RWPE2 (cell line): ENCODE measurements around the gene GLYATL3.
"Not testable (repeated sequence)": the region's sequence is repeated elsewhere in the genome, so short reads cannot be mapped to it uniquely, and the experiment has no call there.

Experiments used
- ATAC-seq: fragments of 200-7000 bp; cut with Tn5 transposase; 3 replicates; pipeline ENCODE4 v1.9.1; 2021; ENCODE audit warnings: low read depth
- DNase-seq: peaks from one replicate; pipeline ENCODE4 v3.0.0-alpha.2; 2020; ENCODE audit warnings: low spot score
- H3K27ac ChIP-seq: fragments of 450-650 bp; 2 replicates; pipeline ENCODE4 v1.5.1; 2017; ENCODE audit warnings: mild to moderate bottlenecking; ENCODE audit not compliant: poor library complexity, severe bottlenecking
- H3K27me3 ChIP-seq: fragments of 250-450 bp; sonication (Bioruptor Pico); 2 replicates; pipeline ENCODE4 v1.5.1; 2021; ENCODE audit warnings: mild to moderate bottlenecking, moderate library complexity; ENCODE audit not compliant: insufficient read depth, poor library complexity, severe bottlenecking
- H3K36me3 ChIP-seq: fragments of 250-450 bp; sonication (Bioruptor Pico); 2 replicates; pipeline ENCODE4 v1.5.1; 2020; ENCODE audit warnings: low read depth, mild to moderate bottlenecking, moderate library complexity
- H3K4me1 ChIP-seq: fragments of 250-450 bp; sonication (Bioruptor Pico); 2 replicates; pipeline ENCODE4 v1.5.1; 2021; ENCODE audit warnings: mild to moderate bottlenecking, moderate library complexity; ENCODE audit not compliant: insufficient read depth, poor library complexity, severe bottlenecking
- H3K4me3 ChIP-seq: fragments of 250-450 bp; sonication (Bioruptor Pico); 2 replicates; pipeline ENCODE4 v1.5.1; 2021; ENCODE audit warnings: mild to moderate bottlenecking, moderate library complexity; ENCODE audit not compliant: severe bottlenecking
- H3K9me3 ChIP-seq: fragments of 250-450 bp; sonication (Bioruptor Pico); 2 replicates; pipeline ENCODE4 v1.5.1; 2021; ENCODE audit warnings: mild to moderate bottlenecking, moderate library complexity; ENCODE audit not compliant: severe bottlenecking
- CTCF ChIP-seq: fragments of 450-650 bp; IDR thresholded peaks from one replicate; pipeline ENCODE4 v1.5.1; 2017; ENCODE audit warnings: mild to moderate bottlenecking, moderate library complexity; ENCODE audit not compliant: poor library complexity, severe bottlenecking

GLYATL3 gene

DNA sequence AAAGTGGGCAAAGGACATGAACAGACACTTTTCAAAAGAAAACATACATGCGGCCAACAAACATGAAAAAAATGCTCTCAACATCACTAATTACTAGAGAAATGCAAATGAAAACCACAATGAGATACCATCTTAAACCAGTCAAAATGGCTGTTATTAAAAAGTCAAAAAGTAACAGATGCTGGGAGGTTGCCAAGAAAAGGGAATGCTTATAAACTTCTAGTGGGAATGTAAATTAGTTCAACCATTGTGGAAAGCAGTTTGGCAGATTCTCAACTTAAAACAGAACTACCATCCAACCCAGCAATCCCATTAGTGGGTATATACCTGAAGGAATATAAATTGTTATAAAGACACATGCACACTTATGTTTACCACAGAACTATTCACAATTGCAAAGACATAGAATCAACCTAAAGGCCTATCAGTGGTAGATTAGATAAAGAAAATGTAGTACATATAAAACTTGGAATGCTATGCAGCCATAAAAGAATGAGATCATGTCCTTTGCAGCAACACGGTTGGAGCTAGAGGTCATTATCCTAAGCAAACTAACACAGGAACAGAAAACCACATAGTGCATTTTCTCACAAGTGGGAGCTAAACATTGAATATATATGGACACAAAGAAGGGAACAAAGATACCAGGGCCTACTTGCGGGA lies 20.3 kb upstream of the GLYATL3 start:
- no peaks in the 10 kb centered on the region for H3K27me3 ChIP-seq
- ATAC-seq (no peak), DNase-seq (no peak)
- H3K36me3 ChIP-seq, result peaks cover 35% of the 10 kb centered on the region
- no peak for TF ChIP-seq CTCF
- H3K27ac ChIP-seq, result no peak overlapping the region
- H3K9me3 ChIP-seq, result no peaks in the 10 kb centered on the region
- H3K4me1 ChIP-seq, result no peaks in the 10 kb centered on the region
- H3K4me3 ChIP-seq, result no peak overlapping the region

GRCh38 chr6:49481846-49482245 lies 17.9 kb upstream of the GLYATL3 start:
- not testable (repeated sequence) for ATAC-seq, H3K27ac ChIP-seq, H3K27me3 ChIP-seq, DNase-seq, H3K4me1 ChIP-seq, H3K9me3 ChIP-seq, H3K4me3 ChIP-seq
- H3K36me3 ChIP-seq, result peaks cover 43% of the 10 kb centered on the region

DNA sequence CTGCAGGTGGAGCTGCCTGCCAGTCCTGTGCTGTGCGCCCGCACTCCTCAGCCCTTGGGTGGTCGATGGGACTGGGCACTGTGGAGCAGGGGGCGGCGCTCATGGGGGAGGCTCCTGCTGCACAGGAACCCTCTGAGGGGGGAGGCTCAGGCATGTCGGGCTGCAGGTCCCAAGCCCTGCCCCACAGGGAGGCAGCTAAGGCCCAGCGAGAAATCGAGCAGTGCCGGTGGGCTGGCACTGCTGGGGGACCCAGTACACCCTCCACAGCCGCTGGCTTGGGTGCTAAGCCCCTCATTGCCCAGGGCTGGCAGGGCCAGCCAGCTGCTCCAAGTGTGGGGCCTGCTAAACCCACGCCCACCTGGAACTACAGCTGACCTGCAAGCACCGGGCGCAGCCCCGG lies 16.3 kb upstream of the GLYATL3 start:
- not testable (repeated sequence) for H3K4me1 ChIP-seq, H3K9me3 ChIP-seq, H3K27me3 ChIP-seq, ATAC-seq, H3K4me3 ChIP-seq, H3K27ac ChIP-seq, DNase-seq
- peaks cover 43% of the 10 kb centered on the region for H3K36me3 ChIP-seq

DNA sequence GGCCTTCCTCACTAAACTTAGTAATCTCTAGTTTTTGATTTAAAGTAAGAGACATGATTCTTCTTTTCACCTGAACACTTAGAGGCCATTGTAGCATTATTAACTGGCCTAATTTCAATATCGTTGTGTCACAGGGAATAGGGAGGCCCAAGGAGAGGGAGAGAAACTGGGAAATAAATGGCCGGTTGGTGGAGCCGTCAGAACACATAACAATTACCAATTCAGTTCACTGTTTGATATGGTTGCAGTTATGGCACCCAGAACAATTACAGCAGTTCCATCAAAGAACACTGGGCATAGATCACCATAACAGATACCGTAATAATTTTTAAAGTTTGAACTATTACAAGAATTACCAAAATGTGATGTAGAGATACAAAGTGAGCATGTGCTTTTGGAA lies 9.1 kb upstream of the GLYATL3 start:
- H3K4me1 ChIP-seq, result no peaks in the 10 kb centered on the region
- TF ChIP-seq CTCF, result no peak
- peaks cover 53% of the 10 kb centered on the region for H3K36me3 ChIP-seq
- no peaks in the 10 kb centered on the region for H3K27me3 ChIP-seq
- no peak overlapping the region for H3K27ac ChIP-seq
- H3K4me3 ChIP-seq, result no peak overlapping the region
- DNase-seq, result no peak
- H3K9me3 ChIP-seq, result no peaks in the 10 kb centered on the region
- ATAC-seq, result no peak

DNA sequence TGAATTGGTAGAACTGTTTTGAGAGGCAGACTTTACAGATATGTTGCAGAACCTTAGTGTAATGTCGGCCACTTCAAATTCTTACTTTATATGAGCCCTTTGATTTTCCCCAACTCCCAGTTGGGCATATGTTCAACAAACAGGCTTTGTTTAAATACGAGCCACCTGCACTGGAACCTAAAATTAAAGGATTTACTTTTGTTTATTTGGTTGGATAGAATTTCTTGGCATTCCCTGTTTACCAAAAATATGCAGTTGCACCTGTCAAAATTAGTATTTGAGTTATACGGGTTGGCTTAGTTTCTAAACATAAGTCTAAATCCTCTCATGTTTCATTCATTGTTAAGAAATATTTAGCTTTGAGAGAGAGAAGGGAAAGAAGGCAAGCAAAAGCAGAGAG lies 2.4 kb upstream of the GLYATL3 start:
- Histone ChIP-seq H3K27ac (no peak overlapping the region), H3K27me3 (peaks cover 8% of the 10 kb centered on the region), H3K9me3 (no peaks in the 10 kb centered on the region), H3K4me3 (no peak overlapping the region), H3K4me1 (no peaks in the 10 kb centered on the region), H3K36me3 (peaks cover 8% of the 10 kb centered on the region)
- DNase-seq, result no peak
- ATAC-seq, result no peak
- TF ChIP-seq CTCF, result no peak

GRCh38 chr6:49499126-49499525 lies 597 bp upstream of the GLYATL3 start:
- Histone ChIP-seq H3K4me3 (no peak overlapping the region), H3K9me3 (no peaks in the 10 kb centered on the region), H3K27ac (no peak overlapping the region), H3K4me1 (no peaks in the 10 kb centered on the region), H3K36me3 (no peaks in the 10 kb centered on the region), H3K27me3 (peaks cover 8% of the 10 kb centered on the region)
- DNase-seq, result no peak
- no peak for ATAC-seq
- no peak for TF ChIP-seq CTCF
